ENCODE results near the gene CERS2. TPM values are rescaled to one million over a fixed set of nuclear protein-coding genes. Genes with fewer than 3 reads are reported as not detected.
A peak's percentile ranks its signal among the peaks of the same experiment; 100 is the strongest.

CERS2 gene
- total and polyA plus RNA-seq, 10 of the 15 experiments (the other 5 are each of a cell fraction or from before 2014, with no cell fraction given) = 9.2 to 87.9 (median 50.8) TPM

DNA sequence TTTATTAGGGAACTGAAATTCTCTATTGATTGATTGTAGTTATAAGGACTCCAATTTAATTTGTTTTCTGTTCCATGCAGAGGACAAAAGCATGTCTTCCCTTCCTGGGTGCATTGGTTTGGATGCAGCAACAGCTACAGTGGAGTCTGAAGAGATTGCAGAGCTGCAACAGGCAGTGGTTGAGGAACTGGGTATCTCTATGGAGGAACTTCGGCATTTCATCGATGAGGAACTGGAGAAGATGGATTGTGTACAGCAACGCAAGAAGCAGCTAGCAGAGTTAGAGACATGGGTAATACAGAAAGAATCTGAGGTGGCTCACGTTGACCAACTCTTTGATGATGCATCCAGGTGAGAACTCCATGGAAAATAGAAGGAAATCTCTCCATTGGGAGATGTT, 47.0 kb downstream of the CERS2 start:
- ChIA-PET CTCF (no interaction called here), RAD21 (ENCODE audit: unreplicated experiment) (interaction anchor here (0.7 to 2.2 kb wide), 3 partner anchors 142 to 670 kb away, joined by 3 to 14 read pairs (median 3); partner anchors contain the start of gene CA14), POLR2A (interaction anchor here (0.8 to 1.0 kb wide), 2 partner anchors 231 to 325 kb away, joined by 4 read pairs; no protein-coding TSS in a partner anchor), SMC1A (ENCODE audit: uncharacterized antibody, unreplicated experiment) (interaction anchor here (0.9 to 2.6 kb wide), 4 partner anchors 79 to 230 kb away, joined by 3 to 8 read pairs (median 4); partner anchors contain the start of genes CTSS, GOLPH3L and MINDY1)
- DNase-seq (ENCODE audit: low read depth, low spot score) (no peak), ATAC-seq (no peak), FAIRE-seq (no peak)
- H3K4me2 ChIP-seq (ENCODE audit: control insufficient read depth, insufficient read depth) = 0 out of 2 replicates have a peak overlapping the region, but pooled peaks have one; percentile 84
- peaks cover 4 to 20% of the 10 kb centered on the region in 2 experiments for H3K36me3 ChIP-seq (ENCODE audit: control insufficient read depth in 2 of 2, insufficient read depth in 2 of 2, low read length in 1 of 2)
- peak overlapping the region; percentile 98; the same call in 1 of the 2 replicates for H3K4me3 ChIP-seq
- TF ChIP-seq PML (IDR thresholded peaks at IDR 0.05; ENCODE audit: low read length) (no peak), IRF5 (IDR thresholded peaks at IDR 0.05; ENCODE audit: borderline replicate concordance) (no peak), USF1 (IDR thresholded peaks at IDR 0.05; ENCODE audit: borderline replicate concordance, extremely low read length, insufficient read depth, low read depth, low read length) (no peak)
- TF ChIP-seq, protein P1, sequence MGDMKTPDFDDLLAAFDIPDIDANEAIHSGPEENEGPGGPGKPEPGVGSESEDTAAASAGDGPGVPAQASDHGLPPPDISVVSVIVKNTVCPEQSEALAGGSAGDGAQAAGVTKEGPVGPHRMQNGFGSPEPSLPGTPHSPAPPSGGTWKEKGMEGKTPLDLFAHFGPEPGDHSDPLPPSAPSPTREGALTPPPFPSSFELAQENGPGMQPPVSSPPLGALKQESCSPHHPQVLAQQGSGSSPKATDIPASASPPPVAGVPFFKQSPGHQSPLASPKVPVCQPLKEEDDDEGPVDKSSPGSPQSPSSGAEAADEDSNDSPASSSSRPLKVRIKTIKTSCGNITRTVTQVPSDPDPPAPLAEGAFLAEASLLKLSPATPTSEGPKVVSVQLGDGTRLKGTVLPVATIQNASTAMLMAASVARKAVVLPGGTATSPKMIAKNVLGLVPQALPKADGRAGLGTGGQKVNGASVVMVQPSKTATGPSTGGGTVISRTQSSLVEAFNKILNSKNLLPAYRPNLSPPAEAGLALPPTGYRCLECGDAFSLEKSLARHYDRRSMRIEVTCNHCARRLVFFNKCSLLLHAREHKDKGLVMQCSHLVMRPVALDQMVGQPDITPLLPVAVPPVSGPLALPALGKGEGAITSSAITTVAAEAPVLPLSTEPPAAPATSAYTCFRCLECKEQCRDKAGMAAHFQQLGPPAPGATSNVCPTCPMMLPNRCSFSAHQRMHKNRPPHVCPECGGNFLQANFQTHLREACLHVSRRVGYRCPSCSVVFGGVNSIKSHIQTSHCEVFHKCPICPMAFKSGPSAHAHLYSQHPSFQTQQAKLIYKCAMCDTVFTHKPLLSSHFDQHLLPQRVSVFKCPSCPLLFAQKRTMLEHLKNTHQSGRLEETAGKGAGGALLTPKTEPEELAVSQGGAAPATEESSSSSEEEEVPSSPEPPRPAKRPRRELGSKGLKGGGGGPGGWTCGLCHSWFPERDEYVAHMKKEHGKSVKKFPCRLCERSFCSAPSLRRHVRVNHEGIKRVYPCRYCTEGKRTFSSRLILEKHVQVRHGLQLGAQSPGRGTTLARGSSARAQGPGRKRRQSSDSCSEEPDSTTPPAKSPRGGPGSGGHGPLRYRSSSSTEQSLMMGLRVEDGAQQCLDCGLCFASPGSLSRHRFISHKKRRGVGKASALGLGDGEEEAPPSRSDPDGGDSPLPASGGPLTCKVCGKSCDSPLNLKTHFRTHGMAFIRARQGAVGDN (IDR thresholded peaks at IDR 0.05) = no peak
- no peaks in the 10 kb centered on the region for H3K27me3 ChIP-seq (replicated peaks in 1 of 2; ENCODE audit: control insufficient read depth in 2 of 2, insufficient read depth in 2 of 2, low read length in 1 of 2)
- in situ Hi-C loops (cut with MboI) = no loop called here
- no peaks in the 10 kb centered on the region for H4K20me1 ChIP-seq (ENCODE audit: control insufficient read depth, insufficient read depth)
- intact Hi-C loops (cut with micrococcal nuclease; ENCODE audit: unreplicated experiment) = loop anchor here (5.0 to 10.0 kb wide), 3 partner anchors 93 to 365 kb away; partner anchors contain the start of gene ENSA
- H3K9me3 ChIP-seq (replicated peaks; ENCODE audit: control insufficient read depth, insufficient read depth, low read length) = peaks cover 5% of the 10 kb centered on the region
- 94% methylated on average over 4 of the region's 4 CpGs for WGBS (ENCODE audit: insufficient coverage, insufficient replicate concordance, low lambda C conversion rate, missing lambda C conversion rate)
- no peak overlapping the region for H2AFZ ChIP-seq (ENCODE audit: control insufficient read depth, low read depth, low read length)
- H3K4me1 ChIP-seq (ENCODE audit: control insufficient read depth, insufficient read depth, low read length) = peaks cover 9% of the 10 kb centered on the region
- no peak overlapping the region for H3K27ac ChIP-seq (ENCODE audit: control insufficient read depth, insufficient read depth)
- no peak overlapping the region for H3K9ac ChIP-seq (ENCODE audit: control insufficient read depth, insufficient read depth, low read length)
- BruUV-seq (replicated peaks) = no TSS peak
- H3K79me2 ChIP-seq (ENCODE audit: control insufficient read depth, insufficient read depth, low read length) = peaks cover 16% of the 10 kb centered on the region

Data from GM12878 (cell line).